Measurements from ENCODE around the gene TOP1.

The TOP1 gene

DNA sequence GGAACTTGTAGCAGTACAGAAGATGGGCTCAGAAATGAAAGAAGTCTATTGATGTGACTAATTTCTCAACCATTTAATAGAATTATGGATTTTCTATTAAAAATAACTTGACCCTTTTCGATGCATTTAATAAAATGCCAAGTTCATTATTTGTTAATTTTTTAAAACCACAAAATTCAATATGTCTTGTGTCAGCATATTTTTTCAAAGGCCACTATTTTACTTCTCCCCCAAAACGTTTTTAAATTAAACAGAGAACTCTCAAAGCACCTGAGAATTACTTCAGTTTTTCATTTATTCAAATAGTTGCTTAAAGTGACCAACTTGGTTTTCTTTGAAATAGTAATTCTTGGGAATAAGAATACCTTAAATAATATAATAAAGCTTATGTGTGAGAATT is 8.6 kb downstream of the TOP1 start:
- ATAC-seq (replicated peaks) (no peak), DNase-seq (no peak)
- H3K4me3 Mint-ChIP-seq: no peak overlapping the region
- H3K9me3 Mint-ChIP-seq: no peaks in the 10 kb centered on the region
- H3K36me3 Mint-ChIP-seq: peaks cover 24 to 38% of the 10 kb centered on the region in 2 donors
- no peak overlapping the region for H3K27ac Mint-ChIP-seq
- H3K4me1 Mint-ChIP-seq: peaks cover 32 to 76% of the 10 kb centered on the region in 2 donors
- H3K27me3 Mint-ChIP-seq: no peaks in the 10 kb centered on the region

DNA sequence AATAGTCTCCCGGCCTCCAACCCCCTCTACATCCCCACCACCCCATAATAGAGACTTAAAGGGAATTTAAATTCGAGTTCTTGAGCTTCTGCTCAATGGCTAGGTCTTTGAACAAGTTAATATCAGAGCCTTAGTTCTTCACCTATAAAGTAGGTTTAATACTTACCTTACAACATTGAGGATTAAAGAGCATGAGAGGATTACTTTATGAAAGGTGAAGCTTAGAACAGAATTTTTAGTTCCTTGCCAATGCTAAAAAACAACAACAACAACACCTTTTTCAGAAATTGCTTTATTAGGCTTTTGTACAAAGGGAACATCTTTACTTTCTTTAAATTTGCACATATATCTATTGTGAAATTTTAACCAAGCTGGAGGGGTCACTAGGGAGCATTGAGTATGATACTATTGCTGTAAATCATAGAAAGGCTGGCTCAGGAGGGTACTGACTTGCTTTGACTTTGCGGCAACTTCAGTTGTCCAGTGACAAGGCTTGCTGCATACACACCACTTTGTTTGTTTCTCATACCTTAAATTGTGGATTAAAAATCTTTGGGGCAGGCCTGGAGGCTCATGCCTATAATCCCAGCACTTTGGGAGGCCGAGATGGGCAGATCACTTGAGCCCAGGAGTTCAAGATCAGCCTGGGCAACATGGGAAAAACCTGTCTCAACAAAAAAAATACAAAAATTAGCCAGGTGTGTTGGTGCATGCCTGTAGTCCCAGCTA is 9.7 kb downstream of the TOP1 start:
- Mint-ChIP-seq H3K4me3 (no peak overlapping the region), H3K27me3 (no peaks in the 10 kb centered on the region), H3K36me3 (peaks cover 27 to 37% of the 10 kb centered on the region in 2 donors), H3K27ac (peak overlapping the region; percentile 42), H3K9me3 (no peaks in the 10 kb centered on the region), H3K4me1 (peaks cover 23 to 70% of the 10 kb centered on the region in 2 donors)
- ATAC-seq (replicated peaks) (no peak), DNase-seq (no peak)

DNA sequence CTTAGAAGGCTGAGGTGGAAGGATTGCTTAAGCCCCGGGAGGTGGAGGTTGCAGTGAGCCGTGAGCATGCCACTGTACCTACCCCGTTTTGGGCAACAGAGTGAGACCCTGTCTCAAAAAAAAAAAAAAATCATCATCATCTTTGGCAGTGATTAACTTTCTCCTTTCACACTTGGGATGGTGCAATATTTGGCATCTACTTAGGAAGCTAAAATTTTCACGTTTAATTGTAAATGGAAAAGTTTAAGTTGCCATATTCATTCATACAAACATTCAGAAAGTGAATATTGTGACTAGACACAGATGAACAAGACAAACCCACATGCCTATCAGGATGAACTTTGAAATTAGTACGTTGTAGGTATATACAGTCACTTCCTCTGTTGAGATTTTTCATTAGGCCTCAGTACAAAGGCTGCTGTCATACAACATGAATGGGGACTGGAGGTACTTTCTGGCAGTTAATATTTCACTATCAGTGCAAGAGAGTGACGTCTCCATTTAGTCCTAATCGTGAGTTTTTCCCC is 10.3 kb downstream of the TOP1 start:
- Mint-ChIP-seq H3K4me3 (no peak overlapping the region), H3K4me1 (peaks cover 21 to 68% of the 10 kb centered on the region in 2 donors), H3K36me3 (peaks cover 27 to 37% of the 10 kb centered on the region in 2 donors), H3K9me3 (no peaks in the 10 kb centered on the region), H3K27me3 (no peaks in the 10 kb centered on the region), H3K27ac (no peak overlapping the region)
- DNase-seq: no peak
- ATAC-seq (replicated peaks): no peak

DNA sequence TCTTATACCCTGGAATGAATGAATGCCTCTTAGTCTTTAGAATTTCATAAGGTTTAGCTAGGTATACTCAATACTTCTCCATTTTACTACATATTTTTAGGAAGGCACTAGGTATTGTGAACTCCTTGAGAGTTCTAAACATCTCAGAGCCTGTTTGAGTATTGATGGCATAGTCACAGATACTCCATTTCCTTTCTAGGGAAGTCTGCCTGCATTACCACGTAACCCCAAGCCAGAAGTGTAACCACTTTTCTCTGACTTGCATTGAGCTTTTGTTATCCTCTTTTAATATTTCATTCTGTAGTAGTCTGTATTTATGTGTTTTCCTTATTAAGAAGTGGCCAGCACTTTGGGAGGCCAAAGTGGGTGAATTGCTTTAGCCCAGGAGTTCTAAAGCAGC is 12.2 kb downstream of the TOP1 start:
- no peak for DNase-seq
- H3K27me3 Mint-ChIP-seq: no peaks in the 10 kb centered on the region
- no peak overlapping the region for H3K27ac Mint-ChIP-seq
- peaks cover 12 to 23% of the 10 kb centered on the region in 2 donors for H3K36me3 Mint-ChIP-seq
- no peak overlapping the region for H3K4me3 Mint-ChIP-seq
- no peaks in the 10 kb centered on the region for H3K9me3 Mint-ChIP-seq
- no peak for ATAC-seq (replicated peaks)
- H3K4me1 Mint-ChIP-seq: peaks cover 18 to 58% of the 10 kb centered on the region in 2 donors

DNA sequence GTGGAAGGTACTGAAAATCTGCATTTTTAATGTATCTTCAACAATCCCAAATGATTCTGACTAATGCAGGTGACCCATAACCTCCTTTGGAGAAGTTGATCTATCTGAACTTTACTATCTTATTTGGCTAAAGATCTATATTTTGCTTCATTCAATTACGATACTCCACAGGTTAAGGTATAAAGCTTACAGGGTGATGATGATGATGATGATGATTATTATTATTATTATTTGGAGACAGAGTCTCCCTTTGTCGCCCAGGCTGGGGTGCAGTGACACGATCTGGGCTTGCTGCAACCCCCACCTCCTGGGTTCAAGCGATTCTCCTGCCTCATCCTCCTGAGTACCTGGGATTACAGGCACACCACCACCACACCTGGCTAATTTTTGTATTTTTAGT is 13.1 kb downstream of the TOP1 start:
- H3K27ac Mint-ChIP-seq: no peak overlapping the region
- no peak for DNase-seq
- H3K27me3 Mint-ChIP-seq: no peaks in the 10 kb centered on the region
- H3K9me3 Mint-ChIP-seq: no peaks in the 10 kb centered on the region
- H3K36me3 Mint-ChIP-seq: peaks cover 5 to 15% of the 10 kb centered on the region in 2 donors
- peaks cover 17 to 58% of the 10 kb centered on the region in 2 donors for H3K4me1 Mint-ChIP-seq
- no peak for ATAC-seq (replicated peaks)
- no peak overlapping the region for H3K4me3 Mint-ChIP-seq

DNA sequence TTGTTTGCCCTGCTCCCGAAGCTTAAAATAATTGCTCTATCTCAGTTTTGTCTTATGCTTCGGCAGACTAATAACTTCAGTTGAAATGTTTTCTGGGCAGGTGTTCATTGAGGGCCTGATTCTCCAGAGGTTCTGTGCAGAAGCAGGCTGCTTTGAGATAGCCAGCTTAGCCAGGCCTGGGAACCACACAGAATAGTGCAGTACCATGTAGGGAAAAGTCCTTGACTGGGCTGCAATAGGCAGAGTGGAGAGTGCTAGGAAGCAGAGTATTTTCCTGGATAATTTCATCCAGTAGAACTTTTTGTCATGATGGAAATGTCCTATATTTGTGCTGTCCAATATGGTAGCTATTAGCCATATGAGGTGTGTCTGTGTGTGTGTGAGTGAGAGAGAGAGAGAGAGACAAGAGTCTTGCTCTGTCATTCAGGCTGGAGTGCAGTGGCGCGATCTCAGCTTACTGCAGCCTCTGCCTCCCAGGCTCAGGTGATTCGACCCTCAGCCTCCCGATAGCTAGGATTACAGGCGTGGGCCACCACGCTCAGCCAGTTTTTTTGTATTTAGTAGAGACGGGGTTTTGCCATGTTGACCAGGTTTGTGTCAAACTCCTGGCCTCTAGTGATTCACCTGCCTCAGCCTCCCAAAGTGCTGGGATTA is 15.9 kb downstream of the TOP1 start:
- peaks cover 35 to 70% of the 10 kb centered on the region in 2 donors for H3K4me1 Mint-ChIP-seq
- peaks cover 3 to 11% of the 10 kb centered on the region in 2 donors for H3K36me3 Mint-ChIP-seq
- H3K27me3 Mint-ChIP-seq: no peaks in the 10 kb centered on the region
- DNase-seq (no peak), ATAC-seq (replicated peaks) (no peak)
- no peak overlapping the region for H3K4me3 Mint-ChIP-seq
- no peak overlapping the region for H3K27ac Mint-ChIP-seq
- no peaks in the 10 kb centered on the region for H3K9me3 Mint-ChIP-seq

DNA sequence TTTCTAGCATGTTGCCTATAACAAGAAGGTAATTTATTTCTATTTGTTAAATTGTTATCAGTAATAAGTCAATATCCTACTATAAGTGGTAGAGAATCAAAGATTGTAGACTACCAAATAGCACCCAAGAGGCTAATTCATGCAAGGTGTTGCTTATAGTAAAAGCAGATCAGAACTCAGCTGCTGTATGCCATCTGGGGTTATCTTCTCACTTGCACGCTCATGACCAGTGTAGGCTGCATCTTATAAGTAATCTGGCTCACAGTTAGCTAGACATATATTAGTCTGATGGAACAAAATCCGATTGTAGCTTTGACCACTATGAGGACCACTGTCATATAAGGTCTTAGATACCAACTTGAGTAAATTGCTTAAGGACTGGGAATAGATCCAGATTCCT is 17.0 kb downstream of the TOP1 start:
- Mint-ChIP-seq H3K27me3 (no peaks in the 10 kb centered on the region), H3K4me1 (peaks cover 40 to 72% of the 10 kb centered on the region in 2 donors), H3K27ac (no peak overlapping the region), H3K4me3 (no peak overlapping the region), H3K36me3 (peaks cover 3 to 11% of the 10 kb centered on the region in 2 donors), H3K9me3 (no peaks in the 10 kb centered on the region)
- ATAC-seq (replicated peaks) (no peak), DNase-seq (no peak)

DNA sequence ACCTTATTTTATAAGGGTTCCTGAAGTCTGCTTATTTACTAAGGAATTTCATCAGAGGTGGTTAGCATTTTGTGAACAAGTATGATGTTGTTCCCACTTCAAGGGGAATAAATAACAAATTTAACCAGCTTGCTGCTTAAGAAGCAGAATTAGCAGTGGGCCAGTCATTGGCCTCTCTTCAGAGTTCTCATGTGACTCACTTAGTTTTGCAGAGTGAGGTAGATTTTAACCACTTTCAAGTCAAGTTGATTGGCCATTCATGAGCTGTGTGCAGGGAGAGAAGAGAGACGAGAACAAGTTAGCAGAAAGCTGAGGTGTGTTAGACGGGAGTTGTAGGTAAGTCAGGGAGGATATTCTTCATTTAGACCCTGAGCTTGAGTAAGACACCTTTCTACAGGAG is 18.1 kb downstream of the TOP1 start:
- H3K27me3 Mint-ChIP-seq: no peaks in the 10 kb centered on the region
- H3K4me1 Mint-ChIP-seq: peaks cover 47 to 77% of the 10 kb centered on the region in 2 donors
- DNase-seq (no peak), ATAC-seq (replicated peaks) (no peak)
- H3K27ac Mint-ChIP-seq: no peak overlapping the region
- H3K4me3 Mint-ChIP-seq: no peak overlapping the region
- no peaks in the 10 kb centered on the region for H3K9me3 Mint-ChIP-seq
- peaks cover 3 to 8% of the 10 kb centered on the region in 2 donors for H3K36me3 Mint-ChIP-seq

DNA sequence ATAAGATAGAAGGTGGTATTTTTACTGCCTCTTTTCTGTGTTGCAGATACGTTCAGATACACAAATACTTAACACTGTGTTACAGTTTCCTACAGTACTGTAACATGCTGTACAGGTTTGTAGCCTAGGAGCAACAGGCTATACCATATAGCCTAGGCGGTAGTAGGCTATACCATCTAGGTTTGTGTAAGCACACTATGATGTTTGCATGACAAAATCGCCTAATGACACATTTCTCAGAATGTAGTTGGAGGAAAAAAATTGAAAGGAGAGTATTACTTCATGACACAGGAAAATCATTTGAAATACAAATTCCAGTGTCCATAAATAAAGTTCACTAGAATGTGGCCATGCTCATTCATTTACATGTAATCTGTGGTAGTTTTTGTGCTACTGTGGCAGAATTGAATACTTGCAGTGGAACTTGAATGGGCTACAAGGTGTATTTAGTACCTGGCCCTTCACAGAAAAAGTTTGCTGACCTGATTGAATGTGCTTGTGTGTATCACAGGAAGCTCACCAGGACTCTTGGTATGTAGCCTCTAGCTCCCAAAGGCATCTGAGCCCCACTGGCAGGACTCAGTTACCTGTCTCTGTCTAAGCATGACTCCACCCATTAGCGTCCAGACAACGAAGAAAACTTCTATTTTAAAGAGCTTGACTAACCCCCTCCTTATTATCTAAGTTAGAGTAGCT is 18.8 kb downstream of the TOP1 start:
- Mint-ChIP-seq H3K27me3 (no peaks in the 10 kb centered on the region), H3K4me3 (peak overlapping the region; percentile 37 to 69), H3K4me1 (peaks cover 47 to 82% of the 10 kb centered on the region in 2 donors), H3K36me3 (peaks cover 3 to 8% of the 10 kb centered on the region in 2 donors), H3K9me3 (no peaks in the 10 kb centered on the region), H3K27ac (peak overlapping the region; percentile 51)
- DNase-seq: no peak
- peak; percentile 7 to 15 for ATAC-seq (replicated peaks)

DNA sequence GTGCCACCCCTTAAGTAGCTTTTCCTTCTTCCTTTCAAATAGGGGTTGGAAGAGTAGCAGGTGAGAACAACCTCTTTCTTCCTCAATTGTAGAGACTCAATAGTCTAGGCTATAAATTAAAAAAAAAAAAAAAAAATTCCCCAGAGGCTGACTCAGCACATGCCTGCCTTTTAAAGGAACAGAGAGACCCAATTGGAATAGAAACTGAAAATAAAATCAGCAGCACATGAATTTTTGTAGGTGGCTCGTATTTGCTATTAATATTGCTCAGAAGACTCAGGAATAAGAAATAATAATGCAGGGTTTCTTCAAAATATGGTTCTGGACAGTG is 19.3 kb downstream of the TOP1 start:
- peak overlapping the region; percentile 73 for H3K27ac Mint-ChIP-seq
- DNase-seq (no peak), ATAC-seq (replicated peaks) (peak; percentile 52 to 55)
- H3K9me3 Mint-ChIP-seq: no peaks in the 10 kb centered on the region
- H3K27me3 Mint-ChIP-seq: no peaks in the 10 kb centered on the region
- peaks cover 47 to 86% of the 10 kb centered on the region in 2 donors for H3K4me1 Mint-ChIP-seq
- H3K4me3 Mint-ChIP-seq: peak overlapping the region; percentile 61 to 69
- H3K36me3 Mint-ChIP-seq: peaks cover 3 to 8% of the 10 kb centered on the region in 2 donors

DNA sequence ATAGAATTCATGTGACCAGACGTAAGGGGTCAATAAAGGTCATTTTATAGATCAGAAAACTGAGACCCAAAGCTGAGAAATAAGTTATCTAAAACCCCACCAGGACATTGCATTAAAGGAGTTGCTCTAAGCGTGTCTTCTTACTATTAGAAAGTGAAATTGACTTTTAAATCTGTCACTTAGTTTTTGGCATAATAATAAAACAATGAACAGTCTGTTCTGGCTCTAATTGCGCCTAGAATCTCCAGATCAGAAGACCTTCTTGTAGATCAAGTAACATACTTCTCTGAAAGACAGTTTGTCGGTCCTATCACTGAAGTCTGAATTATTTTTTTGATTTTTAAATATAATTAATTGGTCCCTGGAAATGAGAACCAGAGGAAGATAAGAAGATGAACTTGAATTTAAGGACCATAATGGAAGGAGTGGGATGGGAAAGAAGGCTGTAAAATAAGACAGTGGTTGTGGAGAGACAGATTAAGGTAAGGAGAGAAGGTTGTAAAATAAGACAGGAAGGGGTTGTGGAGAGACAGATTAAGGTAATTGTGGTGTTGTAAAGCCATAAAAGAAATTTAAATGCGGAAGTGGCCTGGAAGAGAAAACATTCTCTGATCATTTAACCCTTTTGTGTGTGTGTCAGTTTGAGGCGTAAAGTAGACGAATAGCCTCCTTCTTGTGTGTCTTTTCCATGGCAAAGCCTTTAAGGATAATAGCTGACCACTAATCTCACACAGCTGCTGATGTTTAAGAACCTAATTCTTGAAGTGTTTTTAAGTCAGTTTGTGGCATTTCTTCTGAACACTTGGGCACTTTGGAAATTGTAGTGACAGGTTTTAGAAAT is 20.1 kb downstream of the TOP1 start:
- Mint-ChIP-seq H3K4me1 (peaks cover 51 to 86% of the 10 kb centered on the region in 2 donors), H3K27me3 (no peaks in the 10 kb centered on the region), H3K4me3 (peak overlapping the region; percentile 39 to 69), H3K27ac (peak overlapping the region; percentile 73), H3K9me3 (peaks cover 0 to 2% of the 10 kb centered on the region in 2 donors), H3K36me3 (peaks cover 2 to 12% of the 10 kb centered on the region in 2 donors)
- peak in 1 of 2 donors; percentile 28 for ATAC-seq (replicated peaks)
- DNase-seq: no peak

DNA sequence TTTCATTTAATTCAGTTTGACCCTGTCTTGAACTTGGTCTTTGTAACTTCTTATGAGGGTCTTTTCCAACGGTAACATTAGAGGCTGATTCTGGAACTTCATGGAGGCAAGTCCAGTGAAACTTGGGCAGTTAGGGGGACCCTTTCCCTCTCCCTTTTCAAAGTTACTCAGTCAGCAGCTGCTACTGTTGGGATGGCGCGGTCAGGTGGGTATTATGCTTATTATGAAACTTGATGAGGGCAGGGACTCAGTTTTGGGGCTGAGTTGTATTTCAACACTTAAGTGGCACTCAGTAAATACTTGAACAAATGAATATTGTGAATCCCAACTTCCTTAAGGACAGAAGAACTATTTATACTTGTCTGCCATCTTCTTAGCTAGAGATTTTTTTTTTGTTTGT is 20.8 kb downstream of the TOP1 start:
- DNase-seq (no peak), ATAC-seq (replicated peaks) (no peak)
- no peaks in the 10 kb centered on the region for H3K27me3 Mint-ChIP-seq
- H3K36me3 Mint-ChIP-seq: peaks cover 9 to 17% of the 10 kb centered on the region in 2 donors
- H3K4me1 Mint-ChIP-seq: peaks cover 53 to 89% of the 10 kb centered on the region in 2 donors
- H3K27ac Mint-ChIP-seq: peak overlapping the region; percentile 25
- no peak overlapping the region for H3K4me3 Mint-ChIP-seq
- H3K9me3 Mint-ChIP-seq: peaks cover 4 to 6% of the 10 kb centered on the region in 2 donors

DNA sequence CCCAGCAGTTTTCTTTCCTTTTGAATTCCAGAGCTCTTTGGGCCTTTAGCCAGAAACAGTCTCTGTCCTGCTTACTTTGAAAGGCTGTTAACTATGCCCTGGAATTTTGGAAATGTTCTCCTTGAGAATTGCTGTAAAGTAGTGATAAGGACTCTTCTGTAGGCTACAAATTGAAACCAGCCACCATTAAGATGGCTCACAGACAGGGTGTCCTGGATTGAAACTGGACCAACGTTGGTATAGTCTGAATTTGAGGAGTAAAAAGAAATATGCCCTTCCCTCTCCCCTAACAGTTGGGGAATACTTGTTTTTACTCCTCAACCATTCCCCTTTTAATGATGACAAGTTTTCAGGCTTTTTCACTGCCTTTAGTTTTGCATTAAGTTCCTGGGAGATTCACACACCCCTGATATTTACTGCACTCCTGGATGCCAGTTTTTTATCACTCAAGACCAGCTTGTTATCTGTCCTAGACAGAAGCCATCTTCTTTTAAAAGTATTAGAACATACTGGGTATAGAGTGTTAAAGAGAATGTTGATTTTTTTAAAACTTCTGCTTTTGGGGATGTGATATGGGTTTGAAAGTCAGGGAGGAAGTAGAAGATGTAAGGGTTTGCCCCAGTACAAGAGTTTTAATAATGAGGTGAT is 21.9 kb downstream of the TOP1 start:
- Mint-ChIP-seq H3K27me3 (no peaks in the 10 kb centered on the region), H3K36me3 (peaks cover 9 to 20% of the 10 kb centered on the region in 2 donors), H3K4me3 (peak overlapping the region in 1 of 2 donors; percentile 17), H3K9me3 (peaks cover 4 to 6% of the 10 kb centered on the region in 2 donors), H3K4me1 (peaks cover 48 to 91% of the 10 kb centered on the region in 2 donors), H3K27ac (peak overlapping the region; percentile 75)
- DNase-seq (no peak), ATAC-seq (replicated peaks) (peak; percentile 72 to 84)
